IMR-90 (cell line): ENCODE measurements around the gene PACS1. TPM values are rescaled to one million over a fixed set of nuclear protein-coding genes. Genes with fewer than 3 reads are reported as not detected.

Experiments used
- ATAC-seq: fragments of 200-7000 bp; cut with Tn5 transposase; 2 replicates; pipeline ENCODE4 v1.9.1; 2020; ENCODE audit warnings: low read depth, mild to moderate bottlenecking, moderate library complexity
- BruUV-seq: library from RNA; stranded (reverse); fragments of 400-500 nt; replicated peaks from 2 replicates; lab custom pipeline; 2021; lab: Mats Ljungman, UMichigan
- CTCF ChIA-PET: fragments of 300-600 bp; formaldehyde crosslinking; extraction: SDS; loops from one replicate; lab custom pipeline; 2021; ENCODE audit warnings: antibody characterized with exemption; lab: Yijun Ruan, JAX
- POLR2A ChIA-PET: fragments of 300-600 bp; sonication (Branson Sonifier 250); formaldehyde crosslinking; loops from one replicate; lab custom pipeline; 2022; ENCODE audit warnings: antibody characterized with exemption; ENCODE audit not compliant: unreplicated experiment; lab: Charles Lee
- DNase-seq: peaks from one replicate; pipeline ENCODE4 v3.0.0; 2013
- H2AFZ ChIP-seq: replicated peaks from 2 replicates; pipeline ENCODE3; 2013; ENCODE audit warnings: low read length, mild to moderate bottlenecking; ENCODE audit not compliant: poor library complexity
- H2AK5ac ChIP-seq: 2 replicates; pipeline ENCODE4 v1.6.1; 2013; ENCODE audit warnings: low read depth, low read length, inconsistent platforms
- H2AK9ac ChIP-seq: replicated peaks from 2 replicates; pipeline ENCODE3; 2013; ENCODE audit warnings: mild to moderate bottlenecking, low read depth, low read length, moderate library complexity; ENCODE audit not compliant: poor library complexity
- H2BK120ac ChIP-seq: 2 replicates; pipeline ENCODE4 v1.6.1; 2013; ENCODE audit warnings: low read depth, low read length, inconsistent platforms
- H2BK15ac ChIP-seq: 3 replicates; pipeline ENCODE4 v1.6.1; 2013; ENCODE audit warnings: low read depth, low read length, inconsistent platforms
- H2BK20ac ChIP-seq: 2 replicates; pipeline ENCODE4 v1.6.1; 2013; ENCODE audit warnings: low read depth, mild to moderate bottlenecking, inconsistent platforms, low read length, moderate library complexity
- H2BK5ac ChIP-seq: 2 replicates; pipeline ENCODE4 v1.6.1; 2013; ENCODE audit warnings: mild to moderate bottlenecking, low read depth, low read length, inconsistent platforms; ENCODE audit not compliant: poor library complexity, severe bottlenecking
- H3K14ac ChIP-seq: replicated peaks from 2 replicates; pipeline ENCODE4 v1.6.1; 2013; ENCODE audit warnings: low read depth, low read length, inconsistent platforms
- H3K18ac ChIP-seq: 2 replicates; pipeline ENCODE4 v1.6.1; 2013; ENCODE audit warnings: low read depth, low read length, control low read depth
- H3K23ac ChIP-seq: 2 replicates; pipeline ENCODE4 v1.6.1; 2013; ENCODE audit warnings: low read depth, low read length, inconsistent platforms
- H3K27ac ChIP-seq: 2 replicates; pipeline ENCODE4 v1.5.1; 2013; ENCODE audit warnings: mild to moderate bottlenecking, control low read depth, low read length; ENCODE audit not compliant: insufficient read depth
- H3K27me3 ChIP-seq: 2 replicates; pipeline ENCODE4 v1.6.1; 2013; ENCODE audit warnings: low read length; ENCODE audit not compliant: control insufficient read depth, insufficient read depth
- H3K36me3 ChIP-seq: 2 replicates; pipeline ENCODE4 v1.6.1; 2013; ENCODE audit warnings: low read length, mixed read lengths; ENCODE audit not compliant: control insufficient read depth, insufficient read depth
- H3K4ac ChIP-seq: 2 replicates; pipeline ENCODE4 v1.6.1; 2013; ENCODE audit warnings: low read depth, low read length, inconsistent platforms
- H3K4me1 ChIP-seq: 2 replicates; pipeline ENCODE4 v1.6.1; 2013; ENCODE audit warnings: low read length, mixed read lengths; ENCODE audit not compliant: control insufficient read depth, insufficient read depth
- H3K4me2 ChIP-seq: 2 replicates; pipeline ENCODE4 v1.6.1; 2013; ENCODE audit warnings: low read depth, mild to moderate bottlenecking, control low read depth, low read length, moderate library complexity
- H3K4me3 ChIP-seq: 2 replicates; pipeline ENCODE4 v1.5.1; 2013; ENCODE audit warnings: low read depth, mild to moderate bottlenecking, control low read depth, low read length, moderate library complexity; ENCODE audit not compliant: insufficient read depth
- H3K56ac ChIP-seq: 2 replicates; pipeline ENCODE4 v1.6.1; 2013; ENCODE audit warnings: low read length, inconsistent platforms; ENCODE audit not compliant: insufficient read depth; ENCODE audit errors: extremely low read depth
- H3K79me1 ChIP-seq, 2 experiments: 2 replicates each; pipeline ENCODE4 v1.6.1; 2013; ENCODE audit warnings: low read length in 2 of 2, inconsistent platforms in 1 of 2, low read depth in 1 of 2
- H3K9ac ChIP-seq: 2 replicates; pipeline ENCODE4 v1.6.1; 2013; ENCODE audit warnings: low read depth, low read length, control low read depth
- H3K9me1 ChIP-seq: 2 replicates; pipeline ENCODE4 v1.6.1; 2013; ENCODE audit warnings: low read length, inconsistent platforms; ENCODE audit not compliant: insufficient read depth
- H3K9me3 ChIP-seq: 2 replicates; pipeline ENCODE4 v1.6.1; 2013; ENCODE audit warnings: low read length; ENCODE audit not compliant: control insufficient read depth, insufficient read depth
- H4K20me1 ChIP-seq: 2 replicates; pipeline ENCODE4 v1.6.1; 2013; ENCODE audit warnings: low read length, inconsistent platforms; ENCODE audit not compliant: insufficient read depth
- H4K5ac ChIP-seq: 2 replicates; pipeline ENCODE4 v1.6.1; 2013; ENCODE audit warnings: mild to moderate bottlenecking, low read depth, low read length, control low read depth
- H4K8ac ChIP-seq, 2 experiments: 2 replicates each; pipeline ENCODE4 v1.6.1; 2013; ENCODE audit warnings: low read depth in 2 of 2, low read length in 2 of 2, control low read depth in 1 of 2, inconsistent platforms in 1 of 2
- H4K91ac ChIP-seq: 2 replicates; pipeline ENCODE4 v1.6.1; 2013; ENCODE audit warnings: low read depth, low read length, inconsistent platforms; ENCODE audit not compliant: insufficient read depth
- BHLHE40 ChIP-seq: fragments of 150-350 bp; IDR thresholded peaks from 2 replicates; pipeline ENCODE4 v1.6.1; 2016; ENCODE audit warnings: mild to moderate bottlenecking, low read depth, low read length
- CEBPB ChIP-seq: IDR thresholded peaks from 2 replicates; pipeline ENCODE4 v1.6.1; 2012; ENCODE audit warnings: low read depth, low read length, improper control_type of control experiment
- CTCF ChIP-seq: conservative IDR thresholded peaks from 2 replicates; pipeline ENCODE4 v1.5.1; 2012; ENCODE audit warnings: mild to moderate bottlenecking, low read depth, low read length, improper control_type of control experiment
- ELK1 ChIP-seq: fragments of 150-350 bp; IDR thresholded peaks from 2 replicates; pipeline ENCODE4 v1.6.1; 2016; ENCODE audit warnings: low read depth, mild to moderate bottlenecking, low read length, moderate library complexity, borderline replicate concordance
- FOS ChIP-seq: fragments of 150-350 bp; IDR thresholded peaks from 2 replicates; pipeline ENCODE4 v1.6.1; 2016; ENCODE audit warnings: low read depth, low read length
- MAFK ChIP-seq: IDR thresholded peaks from 2 replicates; pipeline ENCODE4 v1.6.1; 2012; ENCODE audit warnings: low read depth, low read length, improper control_type of control experiment
- MAZ ChIP-seq: IDR thresholded peaks from 2 replicates; pipeline ENCODE4 v1.6.1; 2012; ENCODE audit warnings: low read depth, mild to moderate bottlenecking, low read length, improper control_type of control experiment, moderate library complexity, borderline replicate concordance
- NFE2L2 ChIP-seq: fragments of 150-350 bp; IDR thresholded peaks from 2 replicates; pipeline ENCODE4 v1.6.1; 2016; ENCODE audit warnings: low read depth, mild to moderate bottlenecking, low read length
- POLR2A ChIP-seq: IDR thresholded peaks from 2 replicates; pipeline ENCODE4 v1.6.1; 2012; ENCODE audit warnings: mild to moderate bottlenecking, low read depth, low read length
- RAD21 ChIP-seq: IDR thresholded peaks from 2 replicates; pipeline ENCODE4 v1.6.1; 2012; ENCODE audit warnings: low read length, improper control_type of control experiment
- SMC3 ChIP-seq: fragments of 150-350 bp; IDR thresholded peaks from 2 replicates; pipeline ENCODE4 v1.6.1; 2016; ENCODE audit warnings: low read depth, mild to moderate bottlenecking, antibody characterized with exemption, low read length, moderate library complexity
- WGBS, 2 experiments: methylation state at CpG; one replicate each; pipeline versions ENCODE4 v1.1.5 to v1.1.7; 2013; ENCODE audit warnings: missing lambda C conversion rate in 2 of 2; ENCODE audit not compliant: insufficient read length in 1 of 2; ENCODE audit errors: extremely low coverage in 2 of 2; 5-methylcytosine and 5-hydroxymethylcytosine counted together
- dilution Hi-C: fragments of 300-500 bp; cut with HindIII; formaldehyde crosslinking; loops from one replicate; pipeline ENCODE4 v1.14.3; 2018; ENCODE audit warnings: low sequenced_read_pairs; ENCODE audit not compliant: unreplicated experiment
- in situ Hi-C: fragments of 300-500 bp; cut with MboI; formaldehyde crosslinking; loops from 3 replicates; pipeline ENCODE4 v1.14.3; 2019; ENCODE audit warnings: low sequenced_read_pairs, inconsistent platforms, mixed read lengths
- intact Hi-C: fragments of 100-400 bp; cut with micrococcal nuclease; formaldehyde crosslinking; loops from 2 replicates; pipeline ENCODE4 v1.10.0; 2022
- polyA plus RNA-seq, 3 experiments: library from polyadenylated mRNA; depleted of rRNA; stranded (reverse); fragments of >200 nt; gene quantifications; 2 replicates each; pipeline ENCODE4 v1.2.3, GENCODE V29; 2012; ENCODE audit warnings: low replicate concordance in 1 of 3
- total RNA-seq: library from RNA; depleted of rRNA; stranded (reverse); fragments of >200 nt; gene quantifications from 2 replicates; pipeline ENCODE4 v1.2.3, GENCODE V29; 2012

The PACS1 gene
- total and polyA plus RNA-seq, 2 of the 4 experiments (the other 2 are of a cell fraction): 7.3 to 32.0 TPM

GRCh38 chr11:66293777-66294625 is 223.9 kb downstream of the PACS1 start:
- H3K27ac ChIP-seq: no peak overlapping the region
- WGBS, 2 experiments: 82% methylated on average over 12 of the region's 30 CpGs; no CpG with 5 or more reads in 1 of the 2 experiments
- DNase-seq: no peak
- no peak overlapping the region for H4K8ac ChIP-seq
- H3K56ac ChIP-seq: no peak overlapping the region
- no peak overlapping the region for H2BK120ac ChIP-seq
- H3K79me1 ChIP-seq: no peaks in the 10 kb centered on the region
- peaks cover 7% of the 10 kb centered on the region; the same call in 1 of the 2 replicates for H3K9me1 ChIP-seq
- H3K18ac ChIP-seq: no peak overlapping the region
- H3K4me3 ChIP-seq: no peak overlapping the region
- no peak overlapping the region for H3K23ac ChIP-seq
- H2AK9ac ChIP-seq: no peak overlapping the region
- no peaks in the 10 kb centered on the region for H3K36me3 ChIP-seq
- no peaks in the 10 kb centered on the region for H4K20me1 ChIP-seq
- ChIA-PET CTCF (no interaction called here), POLR2A (no interaction called here)
- H3K27me3 ChIP-seq: peaks cover 53% of the 10 kb centered on the region
- H4K91ac ChIP-seq: no peak overlapping the region
- H3K9me3 ChIP-seq: no peaks in the 10 kb centered on the region
- ATAC-seq: no peak
- in situ Hi-C loops: no loop called here
- H3K4me1 ChIP-seq: peaks cover 4% of the 10 kb centered on the region; the same call in 1 of the 2 replicates
- no peak overlapping the region for H2AFZ ChIP-seq
- H3K4ac ChIP-seq: no peak overlapping the region
- no peak overlapping the region for H3K9ac ChIP-seq
- BruUV-seq: no TSS peak
- H2AK5ac ChIP-seq: no peak overlapping the region
- TF ChIP-seq FOS: no peak
- no peak for TF ChIP-seq MAFK
- TF ChIP-seq NFE2L2: no peak
- no peak for TF ChIP-seq MAZ
- no peak for TF ChIP-seq SMC3
- TF ChIP-seq CTCF: no peak
- no peak for TF ChIP-seq RAD21
- TF ChIP-seq BHLHE40: no peak
- TF ChIP-seq POLR2A: no peak
- TF ChIP-seq CEBPB: no peak
- TF ChIP-seq ELK1: no peak
- no peak overlapping the region for H2BK5ac ChIP-seq
- no peak overlapping the region for H3K14ac ChIP-seq
- no peak overlapping the region for H3K4me2 ChIP-seq
- no peak overlapping the region for H4K5ac ChIP-seq
- H2BK15ac ChIP-seq: no peak overlapping the region
- intact Hi-C loops: no loop called here
- dilution Hi-C loops: no loop called here
- H2BK20ac ChIP-seq: no peak overlapping the region
